Uterus (tissue), 2 donors: ENCODE data around the gene SNAPC2.

Experiments
- CTCF ChIP-seq, 4 experiments: fragments of 200-600 bp in 2 of 4; fragments of 450-650 bp in 2 of 4; sonication (generic) in 2 of 4; IDR thresholded peaks; one replicate each; pipeline ENCODE4 v1.5.1; 2016 to 2019; ENCODE audit warnings: antibody characterized with exemption in 4 of 4, mild to moderate bottlenecking in 2 of 4, moderate library complexity in 1 of 4
- POLR2A ChIP-seq, 2 donors: fragments of 450-650 bp; IDR thresholded peaks; one replicate each; pipeline ENCODE4 v1.6.1; 2016; ENCODE audit warnings: antibody characterized with exemption in 2 of 2, mild to moderate bottlenecking in 1 of 2, moderate library complexity in 1 of 2

GRCh38 chr19:7940841-7941240, 20.7 kb downstream of the SNAPC2 start:
- no peak for TF ChIP-seq CTCF (IDR thresholded peaks at IDR 0.05)
- TF ChIP-seq POLR2A (IDR thresholded peaks at IDR 0.05): no peak
